ENCODE measurements around the gene PCSK7. TPM values are rescaled to one million over a fixed set of nuclear protein-coding genes. Genes with fewer than 3 reads are reported as not detected.

PCSK7 gene
- total and polyA plus RNA-seq, 2 of the 8 experiments (the other 6 are each of a cell fraction or from before 2014, with no cell fraction given) = 23.4 to 38.5 TPM

GRCh38 chr11:117197516-117198456 lies 34.1 kb downstream of the PCSK7 start (continued):
- TF ChIP-seq SRF (IDR thresholded peaks at IDR 0.05; ENCODE audit: low read depth, low read length) = no peak
- no peak for TF ChIP-seq RNF2 (IDR thresholded peaks at IDR 0.05; ENCODE audit: borderline replicate concordance, low read depth, low read length, missing control alignments, poor library complexity, severe bottlenecking)
- no peak for TF ChIP-seq YY1 (IDR thresholded peaks at IDR 0.05; ENCODE audit: low read depth, low read length)
- TF ChIP-seq ATF2 (IDR thresholded peaks at IDR 0.05; ENCODE audit: low read length) = 0 out of 2 replicates have a peak, but pooled peaks have one; percentile 60
- TF ChIP-seq EZH2 (IDR thresholded peaks at IDR 0.05; ENCODE audit: low read depth, low read length, severe bottlenecking) = no peak
- TF ChIP-seq ATF3 (IDR thresholded peaks at IDR 0.05; ENCODE audit: insufficient read depth, low read depth, low read length) = no peak
- no peak for TF ChIP-seq SP4 (IDR thresholded peaks at IDR 0.05; ENCODE audit: low read length)
- TF ChIP-seq NRF1 (IDR thresholded peaks at IDR 0.05; ENCODE audit: low read depth, low read length) = peak; percentile 8; the same call in 1 of the 2 replicates
- no peak for TF ChIP-seq HDAC2 (IDR thresholded peaks at IDR 0.05; ENCODE audit: borderline replicate concordance in 1 of 2, low read depth in 2 of 2, low read length in 2 of 2)

Measured in H1 (cell line).